ENCODE measurements around the gene PGLYRP4.

Gene PGLYRP4

DNA sequence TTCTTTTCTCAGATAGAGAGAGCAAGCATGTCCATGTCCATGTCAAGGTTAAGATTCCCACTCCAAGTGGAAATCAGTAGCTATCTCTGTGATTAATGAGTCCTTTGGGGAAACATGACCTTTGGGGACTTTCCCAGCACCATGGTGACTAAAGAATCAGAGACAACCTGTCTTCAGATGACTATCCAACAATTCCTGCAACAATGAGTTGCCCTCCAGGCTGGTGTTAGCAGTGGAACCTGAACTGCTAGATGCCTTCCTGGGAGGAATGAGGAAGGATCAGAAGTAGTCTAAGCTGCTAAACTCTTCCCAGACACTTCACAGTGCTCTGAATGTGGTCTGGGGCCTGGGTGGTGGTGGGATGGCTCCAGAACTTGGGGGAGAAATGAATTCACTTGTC lies 15.5 kb upstream of the PGLYRP4 start:
- no peak overlapping the region for H3K4me3 ChIP-seq (ENCODE audit: low read depth in 1 of 2, low read length in 2 of 2)
- no peak overlapping the region for H3K4me2 ChIP-seq (ENCODE audit: insufficient read depth, low read length)
- no peak for ATAC-seq (ENCODE audit: insufficient read depth, low read depth)
- TF ChIP-seq, protein P1, sequence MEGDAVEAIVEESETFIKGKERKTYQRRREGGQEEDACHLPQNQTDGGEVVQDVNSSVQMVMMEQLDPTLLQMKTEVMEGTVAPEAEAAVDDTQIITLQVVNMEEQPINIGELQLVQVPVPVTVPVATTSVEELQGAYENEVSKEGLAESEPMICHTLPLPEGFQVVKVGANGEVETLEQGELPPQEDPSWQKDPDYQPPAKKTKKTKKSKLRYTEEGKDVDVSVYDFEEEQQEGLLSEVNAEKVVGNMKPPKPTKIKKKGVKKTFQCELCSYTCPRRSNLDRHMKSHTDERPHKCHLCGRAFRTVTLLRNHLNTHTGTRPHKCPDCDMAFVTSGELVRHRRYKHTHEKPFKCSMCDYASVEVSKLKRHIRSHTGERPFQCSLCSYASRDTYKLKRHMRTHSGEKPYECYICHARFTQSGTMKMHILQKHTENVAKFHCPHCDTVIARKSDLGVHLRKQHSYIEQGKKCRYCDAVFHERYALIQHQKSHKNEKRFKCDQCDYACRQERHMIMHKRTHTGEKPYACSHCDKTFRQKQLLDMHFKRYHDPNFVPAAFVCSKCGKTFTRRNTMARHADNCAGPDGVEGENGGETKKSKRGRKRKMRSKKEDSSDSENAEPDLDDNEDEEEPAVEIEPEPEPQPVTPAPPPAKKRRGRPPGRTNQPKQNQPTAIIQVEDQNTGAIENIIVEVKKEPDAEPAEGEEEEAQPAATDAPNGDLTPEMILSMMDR (IDR thresholded peaks at IDR 0.05; ENCODE audit: borderline replicate concordance, extremely low read depth, low read length, poor library complexity, severe bottlenecking) = no peak
- TF ChIP-seq EZH2 (IDR thresholded peaks at IDR 0.05; ENCODE audit: borderline replicate concordance, low read depth, low read length, severe bottlenecking) = no peak
- H3K27me3 ChIP-seq (ENCODE audit: insufficient read depth, low read length, poor library complexity) = peaks cover 48% of the 10 kb centered on the region
- H3K9ac ChIP-seq (ENCODE audit: low read depth, low read length) = no peak overlapping the region
- no peak overlapping the region for H3K27ac ChIP-seq (ENCODE audit: low read length)
- H3K9me3 ChIP-seq (ENCODE audit: insufficient read depth, low read length, severe bottlenecking) = no peaks in the 10 kb centered on the region
- no peak overlapping the region for H2AFZ ChIP-seq (ENCODE audit: low read depth, low read length)
- H3K4me1 ChIP-seq (ENCODE audit: insufficient read depth, low read length) = no peaks in the 10 kb centered on the region
- no peak for DNase-seq
- H3K36me3 ChIP-seq (ENCODE audit: insufficient read depth, low read length) = no peaks in the 10 kb centered on the region
- no peaks in the 10 kb centered on the region for H3K79me2 ChIP-seq (ENCODE audit: insufficient read depth, low read length)
- H4K20me1 ChIP-seq (ENCODE audit: insufficient read depth, low read length) = no peaks in the 10 kb centered on the region

DNA sequence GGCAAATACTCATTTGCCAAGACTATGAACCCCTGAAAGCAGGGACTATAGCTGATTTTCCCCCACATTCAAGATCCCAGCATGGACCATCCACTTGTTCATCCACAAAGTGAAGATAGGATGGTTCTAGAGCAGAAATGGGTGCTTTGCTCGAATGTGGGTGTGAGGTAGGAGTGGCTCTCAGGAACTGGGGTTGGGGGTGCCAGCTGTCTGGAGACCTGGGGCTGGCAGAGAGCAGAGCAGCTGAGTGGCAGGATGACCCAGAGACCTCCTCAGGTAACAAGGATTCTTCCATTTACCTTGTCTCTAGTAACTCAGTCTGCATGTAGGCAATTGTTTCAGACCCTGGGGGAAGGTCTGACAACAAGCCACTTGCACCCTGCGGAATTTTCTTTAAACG lies 15.0 kb upstream of the PGLYRP4 start:
- ATAC-seq (ENCODE audit: insufficient read depth, low read depth) (no peak), DNase-seq (no peak)
- H4K20me1 ChIP-seq (ENCODE audit: insufficient read depth, low read length) = no peaks in the 10 kb centered on the region
- H3K4me3 ChIP-seq (ENCODE audit: low read depth in 1 of 2, low read length in 2 of 2) = no peak overlapping the region
- peaks cover 48% of the 10 kb centered on the region for H3K27me3 ChIP-seq (ENCODE audit: insufficient read depth, low read length, poor library complexity)
- H3K27ac ChIP-seq (ENCODE audit: low read length) = no peak overlapping the region
- no peak overlapping the region for H3K9ac ChIP-seq (ENCODE audit: low read depth, low read length)
- no peaks in the 10 kb centered on the region for H3K36me3 ChIP-seq (ENCODE audit: insufficient read depth, low read length)
- no peaks in the 10 kb centered on the region for H3K9me3 ChIP-seq (ENCODE audit: insufficient read depth, low read length, severe bottlenecking)
- H3K4me2 ChIP-seq (ENCODE audit: insufficient read depth, low read length) = no peak overlapping the region
- TF ChIP-seq, protein P1 (IDR thresholded peaks at IDR 0.05; ENCODE audit: borderline replicate concordance, extremely low read depth, low read length, poor library complexity, severe bottlenecking) = no peak
- no peak for TF ChIP-seq EZH2 (IDR thresholded peaks at IDR 0.05; ENCODE audit: borderline replicate concordance, low read depth, low read length, severe bottlenecking)
- no peak overlapping the region for H2AFZ ChIP-seq (ENCODE audit: low read depth, low read length)
- no peaks in the 10 kb centered on the region for H3K4me1 ChIP-seq (ENCODE audit: insufficient read depth, low read length)
- H3K79me2 ChIP-seq (ENCODE audit: insufficient read depth, low read length) = no peaks in the 10 kb centered on the region

DNA sequence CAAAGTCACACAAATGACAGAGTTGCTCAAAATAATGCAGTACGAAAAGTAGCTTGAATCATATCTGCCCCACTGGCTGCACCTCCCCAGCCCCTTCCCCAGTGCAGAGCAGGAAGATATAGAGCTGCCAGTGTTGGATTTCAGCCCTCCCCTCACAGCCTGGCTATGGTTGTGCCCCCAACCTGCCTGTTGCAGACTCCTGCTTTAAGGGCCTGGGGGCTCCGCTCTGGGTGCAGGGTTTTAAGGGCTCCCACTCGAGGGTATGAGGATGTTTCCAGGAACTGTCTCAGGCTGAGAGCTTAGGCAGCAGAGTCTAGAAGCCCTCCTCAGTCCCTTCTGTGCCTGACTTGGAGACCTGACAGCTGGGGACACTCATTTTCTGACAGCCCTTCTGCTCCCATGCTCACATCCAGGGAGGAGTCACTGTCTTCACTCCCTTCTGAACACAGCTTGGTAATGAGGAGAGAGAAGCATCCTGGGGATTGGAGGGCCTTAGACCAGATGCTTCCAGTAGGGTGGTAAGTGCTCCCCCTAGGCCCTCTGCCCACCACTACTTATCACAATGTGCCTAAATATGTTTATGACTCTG lies 13.6 kb upstream of the PGLYRP4 start:
- Histone ChIP-seq H3K36me3 (ENCODE audit: insufficient read depth, low read length) (no peaks in the 10 kb centered on the region), H3K27ac (ENCODE audit: low read length) (no peak overlapping the region)
- TF ChIP-seq, protein P1 (IDR thresholded peaks at IDR 0.05; ENCODE audit: borderline replicate concordance, extremely low read depth, low read length, poor library complexity, severe bottlenecking) = no peak
- no peak for TF ChIP-seq EZH2 (IDR thresholded peaks at IDR 0.05; ENCODE audit: borderline replicate concordance, low read depth, low read length, severe bottlenecking)

More for the DNA sequence above, 13.6 kb upstream of the PGLYRP4 start:
- ATAC-seq (ENCODE audit: insufficient read depth, low read depth) = no peak
- H3K79me2 ChIP-seq (ENCODE audit: insufficient read depth, low read length) = no peaks in the 10 kb centered on the region
- no peak for DNase-seq
- no peaks in the 10 kb centered on the region for H3K9me3 ChIP-seq (ENCODE audit: insufficient read depth, low read length, severe bottlenecking)
- H3K27me3 ChIP-seq (ENCODE audit: insufficient read depth, low read length, poor library complexity) = peaks cover 42% of the 10 kb centered on the region
- H3K4me1 ChIP-seq (ENCODE audit: insufficient read depth, low read length) = no peaks in the 10 kb centered on the region
- no peak overlapping the region for H2AFZ ChIP-seq (ENCODE audit: low read depth, low read length)
- H4K20me1 ChIP-seq (ENCODE audit: insufficient read depth, low read length) = no peaks in the 10 kb centered on the region
- no peak overlapping the region for H3K9ac ChIP-seq (ENCODE audit: low read depth, low read length)
- no peak overlapping the region for H3K4me3 ChIP-seq (ENCODE audit: low read depth in 1 of 2, low read length in 2 of 2)
- no peak overlapping the region for H3K4me2 ChIP-seq (ENCODE audit: insufficient read depth, low read length)
